NCI-H69 (cell line): Measurements from ENCODE around the gene SENP7.
"Not testable (repeated sequence)": the region's sequence is repeated elsewhere in the genome, so short reads cannot be mapped to it uniquely, and the experiment has no call there.

Source experiments
- DNase-seq: peaks from one replicate; lab custom pipeline; 2025; lab: John Stamatoyannopoulos, UW

Gene SENP7

GRCh38 chr3:101527906-101528305 lies 14.9 kb upstream of the SENP7 start:
- DNase-seq: no peak

- DNase-seq: no peak
Measured at GRCh38 chr3:101527441-101527840, 14.4 kb upstream of the SENP7 start.

GRCh38 chr3:101521211-101521701 lies 8.2 kb upstream of the SENP7 start:
- DNase-seq: peak; percentile 79

- DNase-seq: no peak
Measured at GRCh38 chr3:101519685-101520365, 6.8 kb upstream of the SENP7 start.

GRCh38 chr3:101518421-101518871 lies 5.4 kb upstream of the SENP7 start:
- DNase-seq: peak; percentile 23

- no peak for DNase-seq
Measured at GRCh38 chr3:101513419-101513986, 491 bp upstream of the SENP7 start.

GRCh38 chr3:101512396-101512645 lies 691 bp downstream of the SENP7 start:
- DNase-seq: no peak

- no peak for DNase-seq
Measured at GRCh38 chr3:101509811-101510210, 3.2 kb downstream of the SENP7 start.

GRCh38 chr3:101509281-101509680 lies 3.7 kb downstream of the SENP7 start:
- peak; percentile 12 for DNase-seq

GRCh38 chr3:101501783-101502182 lies 11.2 kb downstream of the SENP7 start:
- no peak for DNase-seq

- no peak for DNase-seq
Measured at GRCh38 chr3:101500208-101500607, 12.8 kb downstream of the SENP7 start.

- DNase-seq: no peak
Measured at GRCh38 chr3:101497803-101498202, 15.2 kb downstream of the SENP7 start.

- DNase-seq: peak; percentile 19
Measured at GRCh38 chr3:101495552-101495951, 17.5 kb downstream of the SENP7 start.

GRCh38 chr3:101484805-101485620 lies 28.0 kb downstream of the SENP7 start:
- no peak for DNase-seq

GRCh38 chr3:101478980-101479379 lies 34.0 kb downstream of the SENP7 start:
- DNase-seq: no peak

- DNase-seq: not testable (repeated sequence)
Measured at GRCh38 chr3:101474841-101475552, 38.0 kb downstream of the SENP7 start.

GRCh38 chr3:101468676-101469075 lies 44.3 kb downstream of the SENP7 start:
- not testable (repeated sequence) for DNase-seq

GRCh38 chr3:101467310-101467663 lies 45.7 kb downstream of the SENP7 start:
- DNase-seq: not testable (repeated sequence)

- peak; percentile 51 for DNase-seq
Measured at GRCh38 chr3:101466465-101467309, 46.3 kb downstream of the SENP7 start.

- DNase-seq: peak; percentile 1
Measured at GRCh38 chr3:101464235-101464634, 48.8 kb downstream of the SENP7 start.

GRCh38 chr3:101461451-101461850 lies 51.6 kb downstream of the SENP7 start:
- DNase-seq: no peak

- no peak for DNase-seq
Measured at GRCh38 chr3:101458387-101458786, 54.6 kb downstream of the SENP7 start.
